ENCODE measurements around the gene EFEMP2. TPM values are rescaled to one million over a fixed set of nuclear protein-coding genes. Genes with fewer than 3 reads are reported as not detected.

Gene EFEMP2
- polyA plus RNA-seq, 6 donors from 2014 or later, result 0.29 to 1.5 (median 1.1) TPM; not detected in 3

DNA sequence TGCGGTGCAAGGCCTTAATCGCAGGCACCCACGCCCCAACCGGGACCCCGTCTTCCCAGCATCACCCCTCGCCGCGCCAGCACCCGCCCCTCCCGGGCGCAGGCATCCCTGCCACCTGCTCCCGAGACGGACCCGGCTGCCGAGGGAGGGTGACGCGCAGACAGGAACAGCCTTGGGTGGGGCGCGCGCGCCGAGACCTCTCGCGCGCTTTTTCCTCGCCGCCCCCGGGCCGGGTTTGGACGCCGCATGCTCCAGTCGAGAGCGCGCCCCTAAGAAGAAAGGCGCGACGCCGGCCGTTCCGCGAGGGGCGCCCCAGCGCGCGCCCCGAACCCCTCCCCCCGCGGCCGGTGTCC is 15.1 kb downstream of the EFEMP2 start:
- Mint-ChIP-seq H3K9me3 (no peaks in the 10 kb centered on the region), H3K36me3 (peaks cover 6 to 19% of the 10 kb centered on the region in 2 donors), H3K4me3 (peak overlapping the region; percentile 88 to 97 (median 94))

DNA sequence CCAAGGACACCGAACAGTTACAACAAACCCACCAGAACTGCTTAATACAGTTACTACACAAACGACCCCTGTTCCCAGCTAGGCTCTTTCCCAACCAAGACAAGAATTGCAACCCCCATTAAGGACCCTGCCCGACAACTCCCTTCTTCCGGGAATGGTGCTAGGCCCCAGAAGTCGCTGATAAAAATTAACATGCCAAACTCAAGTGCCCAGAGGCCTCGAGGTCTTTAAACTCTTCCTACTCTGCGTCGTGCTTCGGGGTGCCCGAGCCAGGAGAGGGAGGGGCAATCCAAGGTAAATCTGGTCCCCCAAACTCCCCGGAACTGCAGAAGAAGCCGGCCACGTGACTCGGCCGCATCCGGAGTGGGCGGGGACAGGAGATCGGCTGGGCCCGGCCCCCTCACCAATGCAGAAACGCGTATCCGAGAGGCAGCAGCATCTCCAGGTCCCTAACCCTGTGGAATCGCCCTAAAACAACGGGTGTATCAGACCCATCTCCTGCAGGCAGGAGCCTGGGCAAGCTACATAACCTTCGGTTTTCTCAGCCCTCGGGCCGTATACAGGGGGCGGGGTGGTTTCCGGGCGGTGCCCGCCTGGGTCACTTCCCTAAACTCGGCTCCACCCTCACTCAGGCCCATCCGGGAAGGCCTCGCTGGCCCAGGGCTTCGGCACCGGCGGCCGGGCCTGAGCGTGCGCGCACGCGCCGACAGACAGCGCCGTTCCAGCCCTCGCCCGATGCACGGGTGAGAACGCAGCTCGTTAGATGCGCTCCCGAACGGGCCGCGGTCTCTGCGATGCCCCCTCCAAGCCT is 15.7 kb downstream of the EFEMP2 start:
- DNase-seq (peak; percentile 82), ATAC-seq (ENCODE audit: low read depth in 2 of 2) (peak; percentile 18)
- Mint-ChIP-seq H3K27me3 (no peaks in the 10 kb centered on the region), H3K27ac (peak overlapping the region; percentile 58 to 97 (median 94)), H3K4me3 (peak overlapping the region; percentile 88 to 97 (median 94)), H3K9me3 (no peaks in the 10 kb centered on the region), H3K36me3 (peaks cover 10 to 22% of the 10 kb centered on the region in 2 donors), H3K4me1 (peaks cover 43 to 64% (median 61%) of the 10 kb centered on the region in 3 donors)

More for the DNA sequence above, 15.1 kb downstream of the EFEMP2 start:
- DNase-seq, result no peak
- peak overlapping the region in 3 of 6 donors; percentile 32 to 97 (median 93) for H3K27ac Mint-ChIP-seq
- peak in 1 of 2 donors; percentile 1 for ATAC-seq (ENCODE audit: low read depth in 2 of 2)
- H3K4me1 Mint-ChIP-seq, result peaks cover 42 to 65% (median 60%) of the 10 kb centered on the region in 3 donors
- no peaks in the 10 kb centered on the region for H3K27me3 Mint-ChIP-seq

DNA sequence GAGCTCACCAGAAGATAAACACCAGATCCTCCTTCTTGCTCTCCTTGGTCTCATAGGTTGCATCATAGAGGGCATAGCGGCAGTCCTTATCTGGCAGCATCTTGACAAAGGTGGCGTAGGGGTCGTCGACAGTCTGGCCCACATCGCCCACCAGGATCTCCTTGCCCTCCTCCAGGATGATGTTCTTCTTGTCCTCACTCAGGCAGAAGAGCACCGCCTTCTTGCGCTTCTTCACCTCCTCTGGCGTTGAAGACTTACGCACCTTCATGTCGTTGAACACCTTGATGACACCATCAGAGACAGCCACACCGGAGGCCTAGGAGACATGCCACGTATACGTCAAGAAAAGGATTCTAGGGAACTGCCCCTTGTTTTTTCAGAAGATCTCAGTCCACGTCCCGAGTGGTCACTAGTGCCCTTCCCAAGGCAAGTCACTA is 16.7 kb downstream of the EFEMP2 start:
- Mint-ChIP-seq H3K27ac (peak overlapping the region in 4 of 6 donors; percentile 58 to 97 (median 80)), H3K27me3 (no peaks in the 10 kb centered on the region), H3K4me3 (peak overlapping the region; percentile 88 to 97 (median 94)), H3K4me1 (peaks cover 44 to 61% (median 58%) of the 10 kb centered on the region in 3 donors), H3K36me3 (peaks cover 14 to 26% of the 10 kb centered on the region in 2 donors), H3K9me3 (no peaks in the 10 kb centered on the region)
- ATAC-seq (ENCODE audit: low read depth in 2 of 2) (no peak), DNase-seq (no peak)

DNA sequence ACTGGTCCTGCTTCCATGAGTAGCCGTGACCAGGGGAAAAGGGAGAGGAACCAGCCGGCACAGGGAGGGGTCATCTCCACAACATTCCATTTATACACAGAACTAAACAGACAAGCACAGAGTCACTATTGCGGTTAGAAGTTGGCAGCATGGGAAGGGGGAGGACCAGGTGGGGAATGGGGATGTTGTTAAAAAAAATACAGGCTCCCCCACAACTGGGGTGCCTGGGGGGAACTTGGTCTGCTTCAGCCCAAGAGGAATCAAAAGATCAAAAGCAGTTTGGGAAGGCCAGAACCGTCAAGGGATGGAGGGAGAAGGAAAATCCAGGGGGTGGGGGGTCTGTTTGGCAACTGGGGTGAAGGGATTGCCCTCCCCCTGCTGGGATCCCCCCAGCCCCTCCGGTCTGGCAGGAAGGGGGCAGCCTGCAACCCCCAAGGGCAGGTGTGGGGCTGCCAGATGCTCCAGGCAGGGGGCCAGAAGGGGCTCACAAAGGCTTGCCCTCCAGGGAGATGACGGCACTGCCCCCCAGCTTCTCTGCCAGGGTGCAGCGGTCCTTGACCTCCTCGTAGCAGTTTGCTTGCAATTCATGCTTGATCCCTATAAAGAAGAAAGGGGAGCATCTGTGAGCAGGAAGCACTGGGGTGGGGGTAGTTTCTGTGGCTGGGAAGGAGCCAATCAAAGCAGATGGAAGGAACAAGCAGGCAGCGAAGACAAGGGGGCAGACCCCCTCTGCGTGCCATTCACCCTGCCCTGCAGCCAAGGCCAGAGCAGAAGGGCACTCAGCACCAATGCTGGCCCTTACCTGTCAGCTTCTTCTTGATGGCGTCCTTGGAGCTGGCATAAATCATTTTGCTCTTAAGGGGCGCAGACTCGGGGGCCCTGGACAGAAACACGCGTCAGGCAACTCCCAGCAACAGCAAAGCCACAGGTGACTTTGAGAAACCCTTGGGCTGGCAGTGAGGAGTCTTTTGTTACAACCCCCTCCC is 17.5 kb downstream of the EFEMP2 start:
- Mint-ChIP-seq H3K27me3 (no peaks in the 10 kb centered on the region), H3K36me3 (peaks cover 14 to 26% of the 10 kb centered on the region in 2 donors), H3K4me1 (peaks cover 41 to 58% (median 56%) of the 10 kb centered on the region in 3 donors), H3K4me3 (peak overlapping the region; percentile 39 to 97 (median 93)), H3K9me3 (no peaks in the 10 kb centered on the region), H3K27ac (peak overlapping the region in 3 of 6 donors; percentile 36 to 86 (median 44))
- no peak for DNase-seq
- ATAC-seq (ENCODE audit: low read depth in 2 of 2), result no peak

DNA sequence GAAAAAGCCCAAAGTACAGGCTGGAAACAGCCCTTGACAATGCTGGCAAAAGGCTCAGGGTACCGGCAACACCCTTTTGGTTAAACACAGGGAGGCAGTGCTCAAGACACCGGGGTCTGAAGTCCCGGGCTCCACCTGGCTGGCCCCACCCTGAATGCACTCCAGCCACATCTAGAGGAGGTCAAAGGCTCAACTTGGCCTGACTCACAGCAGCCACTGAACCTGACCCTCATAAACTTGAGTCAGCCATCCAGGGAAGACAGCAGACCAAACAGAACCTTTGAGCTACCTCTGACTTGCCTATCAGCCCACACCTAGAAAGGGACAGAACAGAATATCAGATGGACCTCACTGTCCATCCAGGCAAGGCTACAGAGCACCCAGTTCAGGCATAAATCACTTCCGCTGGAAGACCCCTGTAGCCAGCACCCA is 18.4 kb downstream of the EFEMP2 start:
- ATAC-seq (ENCODE audit: low read depth in 2 of 2) (no peak), DNase-seq (no peak)
- Mint-ChIP-seq H3K4me1 (peaks cover 35 to 48% (median 48%) of the 10 kb centered on the region in 3 donors), H3K27ac (peak overlapping the region in 1 of 6 donors; percentile 65), H3K36me3 (peaks cover 14 to 26% of the 10 kb centered on the region in 2 donors), H3K9me3 (no peaks in the 10 kb centered on the region), H3K27me3 (no peaks in the 10 kb centered on the region), H3K4me3 (peak overlapping the region in 6 of 8 donors; percentile 20 to 96 (median 78))

DNA sequence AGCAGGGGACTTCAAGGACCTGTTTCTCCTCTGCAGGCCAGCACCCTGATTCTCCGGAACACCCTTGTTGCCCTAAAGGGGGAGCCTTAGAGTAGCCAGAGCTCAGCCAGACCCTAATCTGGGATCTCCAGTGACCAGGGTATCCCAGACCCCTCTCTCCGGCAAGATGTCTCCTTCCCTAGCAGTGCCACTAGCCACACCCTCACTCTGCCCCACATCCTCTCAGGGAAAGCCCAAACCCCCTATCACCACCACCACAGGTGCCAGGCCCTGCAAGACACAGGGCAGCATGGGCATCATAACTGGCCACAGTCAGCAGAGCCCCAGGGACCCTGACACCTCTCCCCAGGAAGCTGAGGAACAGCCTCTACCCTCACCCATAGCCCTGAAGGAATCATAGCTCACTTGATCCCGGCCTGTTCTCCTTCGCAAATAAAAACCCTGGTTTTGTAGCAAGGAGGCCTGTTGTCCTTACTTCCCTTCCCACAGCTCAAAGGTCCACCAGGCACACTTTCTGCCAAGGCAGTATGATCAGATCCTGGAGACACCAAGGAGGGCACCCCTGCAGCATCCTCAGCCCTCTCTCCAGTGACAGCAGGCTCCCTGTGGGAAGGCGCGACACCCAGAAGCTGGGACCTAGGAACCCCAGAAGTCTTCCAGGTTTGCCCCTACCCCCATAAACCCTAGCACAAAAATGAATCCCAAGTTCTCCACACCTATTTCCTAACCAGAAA is 19.2 kb downstream of the EFEMP2 start:
- peak overlapping the region in 2 of 8 donors; percentile 76 to 91 for H3K4me3 Mint-ChIP-seq
- no peaks in the 10 kb centered on the region for H3K9me3 Mint-ChIP-seq
- DNase-seq, result no peak
- H3K4me1 Mint-ChIP-seq, result peaks cover 28 to 42% (median 41%) of the 10 kb centered on the region in 3 donors
- peak overlapping the region in 4 of 6 donors; percentile 42 to 67 (median 57) for H3K27ac Mint-ChIP-seq
- no peak for ATAC-seq (ENCODE audit: low read depth in 2 of 2)
- no peaks in the 10 kb centered on the region for H3K27me3 Mint-ChIP-seq
- H3K36me3 Mint-ChIP-seq, result peaks cover 14 to 26% of the 10 kb centered on the region in 2 donors

DNA sequence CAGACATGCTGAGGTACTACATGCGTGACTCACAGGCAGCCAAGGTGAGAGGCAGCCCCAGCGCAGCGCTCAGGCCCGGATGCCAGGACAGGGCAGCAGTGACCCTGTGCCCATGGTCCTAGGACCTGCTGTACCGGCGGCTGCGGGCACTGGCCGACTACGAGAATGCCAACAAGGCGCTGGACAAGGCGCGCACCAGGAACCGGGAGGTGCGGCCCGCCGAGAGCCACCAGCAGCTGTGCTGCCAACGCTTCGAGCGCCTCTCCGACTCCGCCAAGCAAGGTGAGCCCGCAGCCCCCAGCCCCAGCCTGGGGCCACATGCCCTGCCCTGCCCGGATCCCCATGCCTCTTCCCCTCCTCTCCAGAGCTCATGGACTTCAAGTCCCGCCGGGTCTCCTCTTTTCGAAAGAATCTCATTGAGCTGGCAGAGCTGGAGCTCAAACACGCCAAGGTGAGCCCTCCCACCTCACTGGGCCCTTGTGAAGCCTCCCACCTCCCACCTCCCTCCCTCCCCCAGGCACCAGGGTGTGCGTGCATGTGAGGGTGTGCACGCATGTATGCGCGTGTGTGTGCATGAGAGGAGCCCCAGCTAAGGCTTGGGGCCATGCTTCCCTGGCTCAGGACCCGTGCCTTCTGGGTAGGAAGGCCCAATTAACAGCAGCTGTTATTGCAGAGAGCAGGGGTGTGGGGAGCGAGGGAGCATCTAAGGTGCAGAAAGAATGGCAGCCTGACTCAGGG is 19.9 kb downstream of the EFEMP2 start:
- peaks cover 26 to 39% (median 36%) of the 10 kb centered on the region in 3 donors for H3K4me1 Mint-ChIP-seq
- H3K27ac Mint-ChIP-seq, result peak overlapping the region in 1 of 6 donors; percentile 67
- H3K27me3 Mint-ChIP-seq, result no peaks in the 10 kb centered on the region
- no peak for ATAC-seq (ENCODE audit: low read depth in 2 of 2)
- peaks cover 14 to 26% of the 10 kb centered on the region in 2 donors for H3K36me3 Mint-ChIP-seq
- no peak for DNase-seq
- H3K9me3 Mint-ChIP-seq, result no peaks in the 10 kb centered on the region
- H3K4me3 Mint-ChIP-seq, result peak overlapping the region in 1 of 8 donors; percentile 91

DNA sequence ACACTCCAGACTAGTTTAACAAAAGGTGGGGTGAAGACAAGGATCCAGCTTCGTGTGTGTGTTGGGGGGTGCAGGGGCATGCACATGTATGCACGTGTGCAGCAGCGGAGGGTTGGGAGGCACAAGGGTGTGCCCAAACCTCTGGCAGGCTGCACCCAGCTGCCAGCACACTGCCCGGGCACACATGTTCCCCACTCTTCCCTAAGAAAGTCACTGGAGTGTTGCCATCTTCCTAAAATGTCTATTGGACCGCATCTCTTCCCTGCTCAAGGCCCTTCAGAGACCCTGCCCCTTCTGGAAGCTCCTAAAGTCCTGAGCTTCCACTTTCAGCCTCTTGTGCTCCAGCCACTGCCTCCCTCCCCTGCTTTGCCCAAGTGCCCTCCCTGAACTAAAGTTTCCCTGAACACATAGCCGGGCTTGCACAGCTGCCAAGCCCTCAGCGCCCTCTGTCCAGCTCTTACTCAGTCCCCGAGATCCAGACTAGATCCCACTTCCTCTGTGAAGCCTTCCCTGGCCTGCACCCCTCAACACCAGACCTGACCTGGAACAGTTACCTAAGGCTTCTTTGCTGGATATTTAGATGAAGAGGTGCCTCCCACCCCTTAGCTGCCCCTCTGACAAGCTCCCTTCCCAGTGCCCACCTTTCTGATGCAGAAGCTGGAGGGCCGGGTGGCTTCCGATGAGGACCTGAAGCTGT is 20.6 kb downstream of the EFEMP2 start:
- no peaks in the 10 kb centered on the region for H3K9me3 Mint-ChIP-seq
- no peaks in the 10 kb centered on the region for H3K27me3 Mint-ChIP-seq
- peaks cover 26 to 38% (median 36%) of the 10 kb centered on the region in 3 donors for H3K4me1 Mint-ChIP-seq
- H3K27ac Mint-ChIP-seq, result peak overlapping the region in 1 of 6 donors; percentile 54
- H3K4me3 Mint-ChIP-seq, result peak overlapping the region in 1 of 8 donors; percentile 2
- ATAC-seq (ENCODE audit: low read depth in 2 of 2) (no peak), DNase-seq (no peak)
- H3K36me3 Mint-ChIP-seq, result peaks cover 14 to 26% of the 10 kb centered on the region in 2 donors

DNA sequence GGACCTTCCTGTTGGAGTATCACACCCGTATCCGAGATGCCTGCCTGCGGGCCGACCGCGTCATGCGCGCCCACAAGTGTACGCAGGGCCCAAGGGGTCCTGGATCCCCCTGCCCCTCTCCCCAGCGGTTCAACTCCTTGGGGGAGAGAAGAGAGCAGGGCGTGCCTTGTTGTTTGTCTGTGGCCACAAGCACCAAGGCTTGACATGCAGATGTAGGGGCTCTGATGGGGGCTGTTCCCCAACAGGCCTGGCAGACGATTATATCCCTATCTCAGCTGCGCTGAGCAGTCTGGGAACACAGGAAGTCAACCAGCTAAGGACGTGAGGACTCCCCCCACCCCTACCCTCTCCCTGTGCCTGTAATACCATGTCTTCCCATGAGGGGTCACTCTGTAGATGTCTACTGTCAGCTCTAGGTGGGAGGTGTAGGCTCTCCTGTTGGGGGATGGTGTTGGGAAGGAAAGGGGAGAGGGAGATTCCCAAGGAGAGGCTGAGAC is 21.5 kb downstream of the EFEMP2 start:
- no peak for ATAC-seq (ENCODE audit: low read depth in 2 of 2)

DNA sequence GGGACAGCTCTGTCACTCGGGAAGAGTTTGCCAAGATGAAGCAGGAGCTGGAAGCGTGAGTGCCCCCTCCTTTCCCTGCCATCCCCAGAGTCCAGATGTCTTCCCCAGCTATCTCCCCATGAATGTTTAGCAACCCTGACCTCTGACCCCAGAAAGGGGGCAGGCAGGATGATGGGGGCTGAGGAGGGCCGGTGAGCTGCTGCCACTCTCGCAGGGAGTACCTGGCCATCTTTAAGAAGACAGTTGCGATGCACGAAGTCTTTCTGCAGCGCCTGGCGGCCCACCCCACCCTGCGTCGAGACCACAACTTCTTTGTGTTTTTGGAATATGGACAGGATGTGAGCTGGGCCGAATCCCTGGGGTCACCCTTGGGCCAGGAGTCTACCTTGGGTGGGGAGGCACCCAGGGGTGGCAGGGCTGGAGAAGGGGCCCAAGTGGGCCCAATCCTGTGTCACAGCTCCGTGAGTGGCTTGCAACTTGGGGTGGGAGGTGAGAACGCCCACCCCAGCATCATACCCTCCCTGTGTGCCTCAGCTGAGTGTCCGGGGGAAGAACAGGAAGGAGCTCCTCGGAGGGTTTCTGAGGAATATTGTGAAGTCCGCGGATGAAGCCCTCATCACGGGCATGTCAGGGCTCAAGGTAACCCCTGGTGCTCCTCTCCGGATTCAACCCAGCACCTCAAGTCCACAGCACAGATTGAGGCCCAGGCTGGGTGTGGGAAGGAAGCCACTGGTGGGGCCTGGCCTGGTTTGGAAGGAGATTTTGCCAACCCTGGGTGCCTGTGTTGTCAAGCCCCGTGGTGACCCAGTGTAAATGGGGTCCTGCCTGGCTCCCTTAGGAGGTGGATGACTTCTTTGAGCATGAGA is 22.1 kb downstream of the EFEMP2 start:
- H3K4me3 Mint-ChIP-seq, result no peak overlapping the region
- DNase-seq (no peak), ATAC-seq (ENCODE audit: low read depth in 2 of 2) (no peak)
- H3K27ac Mint-ChIP-seq, result peak overlapping the region in 1 of 6 donors; percentile 56
- peaks cover 20 to 26% (median 23%) of the 10 kb centered on the region in 3 donors for H3K4me1 Mint-ChIP-seq
- H3K9me3 Mint-ChIP-seq, result no peaks in the 10 kb centered on the region
- H3K36me3 Mint-ChIP-seq, result peaks cover 14 to 26% of the 10 kb centered on the region in 2 donors
- H3K27me3 Mint-ChIP-seq, result no peaks in the 10 kb centered on the region

More for the DNA sequence above, 21.5 kb downstream of the EFEMP2 start:
- H3K4me3 Mint-ChIP-seq, result no peak overlapping the region
- DNase-seq, result no peak
- H3K36me3 Mint-ChIP-seq, result peaks cover 14 to 26% of the 10 kb centered on the region in 2 donors
- no peaks in the 10 kb centered on the region for H3K9me3 Mint-ChIP-seq
- H3K27me3 Mint-ChIP-seq, result no peaks in the 10 kb centered on the region
- peaks cover 20 to 30% (median 28%) of the 10 kb centered on the region in 3 donors for H3K4me1 Mint-ChIP-seq
- H3K27ac Mint-ChIP-seq, result no peak overlapping the region

DNA sequence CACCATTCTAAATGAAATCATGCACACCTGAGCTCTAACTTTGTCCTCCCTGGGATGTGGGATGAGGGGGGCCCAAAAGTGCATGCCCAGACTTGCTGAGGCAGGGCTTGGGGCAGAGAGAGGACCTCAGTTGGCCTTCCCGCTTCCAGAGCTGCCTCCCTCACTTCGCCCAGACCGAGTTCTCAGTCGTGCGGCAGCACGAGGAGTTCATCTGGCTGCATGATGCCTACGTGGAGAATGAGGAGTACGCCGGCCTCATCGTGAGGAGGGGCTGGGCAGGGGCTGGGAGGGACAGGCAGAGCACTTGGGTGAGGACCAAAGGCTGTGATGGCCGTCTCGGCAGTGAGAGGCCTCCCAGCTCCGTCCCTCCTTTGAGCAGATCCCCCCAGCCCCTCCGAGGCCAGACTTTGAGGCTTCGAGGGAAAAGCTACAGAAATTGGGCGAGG is 22.8 kb downstream of the EFEMP2 start:
- no peak overlapping the region for H3K27ac Mint-ChIP-seq
- ATAC-seq (ENCODE audit: low read depth in 2 of 2) (no peak), DNase-seq (no peak)
- H3K4me1 Mint-ChIP-seq, result peaks cover 18 to 22% (median 19%) of the 10 kb centered on the region in 3 donors
- no peaks in the 10 kb centered on the region for H3K27me3 Mint-ChIP-seq
- H3K4me3 Mint-ChIP-seq, result no peak overlapping the region
- H3K36me3 Mint-ChIP-seq, result peaks cover 13 to 23% of the 10 kb centered on the region in 2 donors
- no peaks in the 10 kb centered on the region for H3K9me3 Mint-ChIP-seq

All from naive B cell (primary cell).